ENCODE measurements around the gene TTC31. TPM values are rescaled to one million over a fixed set of nuclear protein-coding genes. Genes with fewer than 3 reads are reported as not detected.
"Not testable (repeated sequence)": the region's sequence is repeated elsewhere in the genome, so short reads cannot be mapped to it uniquely, and the experiment has no call there.

Gene TTC31
- polyA plus RNA-seq (ENCODE audit: insufficient read length in 4 of 4): 10 to 100 TPM; 24.1 to 43.7 (median 33.2) TPM

DNA sequence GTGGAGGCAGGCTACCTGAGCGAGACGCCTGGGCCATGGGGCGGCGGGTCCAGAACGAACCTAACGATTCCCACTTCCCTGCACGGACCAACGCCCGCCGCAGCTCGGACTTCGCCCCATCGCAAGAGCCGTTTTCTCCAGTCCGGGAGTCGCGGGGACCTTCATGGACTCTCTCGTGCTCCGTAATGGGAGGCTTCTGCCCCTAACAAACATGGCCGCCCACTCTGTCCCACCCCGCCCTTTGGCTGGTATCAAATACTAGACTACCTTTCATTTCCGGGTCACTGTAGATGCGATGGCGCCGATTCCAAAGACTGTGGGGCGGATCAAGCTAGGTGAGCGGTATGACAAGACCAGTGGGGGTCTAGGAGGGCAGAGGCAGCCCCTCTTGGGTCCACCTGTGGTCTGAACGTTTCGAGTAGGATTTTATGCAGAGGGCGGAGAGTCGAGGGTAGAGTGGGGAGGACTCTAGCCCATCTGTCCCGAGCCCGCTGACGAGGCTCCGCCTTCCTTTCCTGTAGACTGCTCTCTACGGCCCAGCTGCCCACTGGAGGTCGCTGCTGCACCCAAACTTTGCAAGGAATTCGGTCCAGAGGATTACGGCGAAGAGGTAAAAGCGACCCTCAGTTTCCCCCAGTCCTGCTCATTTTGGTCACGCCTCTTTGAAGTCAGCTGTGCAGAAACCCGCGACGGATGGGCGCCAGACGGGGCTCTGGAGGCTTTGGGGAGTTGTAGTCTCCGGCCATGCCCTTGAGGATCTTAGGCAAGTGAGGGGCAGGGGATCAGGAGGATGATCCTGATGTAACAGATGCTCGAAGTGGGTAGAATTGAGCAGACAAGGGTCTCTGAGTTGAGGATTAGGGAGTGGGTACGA is at the start of gene TTC31, which contains the start of gene CCDC142:
TTC31 (plus strand) TSS at position 281 of the 874 bp plus-strand sequence; CDS start at position 296, 15 bp downstream.
CCDC142 (minus strand) TSS at position 198 of the 874 bp plus-strand sequence; CDS start at position 37, 161 bp downstream.
- DNase-seq (ENCODE audit: low read depth in 4 of 4, low spot score in 2 of 4): peak; percentile 94 to 97 (median 96)

DNA sequence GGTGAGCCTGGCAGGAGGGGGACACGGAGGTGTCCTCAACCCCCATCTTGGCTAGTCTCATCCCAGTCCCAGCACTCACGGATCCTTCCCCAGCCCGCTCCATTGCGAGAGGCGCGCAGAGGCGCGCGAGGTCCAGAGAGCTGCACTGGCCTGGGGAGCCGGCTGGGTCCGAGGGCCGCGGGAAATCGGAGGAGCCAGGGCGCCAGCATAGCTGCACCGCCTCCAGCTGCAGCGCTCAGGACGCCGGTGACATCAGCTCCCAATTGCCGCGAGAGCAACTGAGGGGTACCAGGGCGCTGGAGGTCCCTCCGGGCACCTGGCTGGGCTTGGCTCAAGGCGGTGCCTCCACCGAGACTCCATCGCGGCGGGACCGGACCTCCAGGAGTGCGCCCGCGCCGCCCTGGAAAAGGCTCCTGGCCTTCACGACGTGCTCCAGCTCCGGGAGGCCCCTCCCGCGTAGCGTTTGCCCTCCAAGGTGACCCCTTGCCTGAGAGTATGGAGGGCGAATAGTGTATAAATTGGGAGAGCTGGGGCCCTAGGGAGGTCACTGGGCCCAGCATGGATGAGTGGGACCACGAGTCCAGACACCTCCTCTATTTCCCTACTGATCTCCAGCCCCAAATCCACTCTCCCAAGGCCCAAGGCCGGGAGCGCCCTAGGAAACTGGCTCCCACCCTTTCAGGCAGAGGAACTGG is 46.6 kb upstream of the TTC31 start:
- DNase-seq (ENCODE audit: low read depth in 4 of 4, low spot score in 2 of 4): no peak

- DNase-seq (ENCODE audit: low read depth in 4 of 4, low spot score in 2 of 4): no peak
Measured at GRCh38 chr2:74436848-74437695, 45.8 kb upstream of the TTC31 start.

- DNase-seq (ENCODE audit: low read depth in 4 of 4, low spot score in 2 of 4): no peak
Measured at GRCh38 chr2:74438248-74438647, 44.6 kb upstream of the TTC31 start.

GRCh38 chr2:74439373-74439772 is 43.5 kb upstream of the TTC31 start:
- no peak for DNase-seq (ENCODE audit: low read depth in 4 of 4, low spot score in 2 of 4)

DNA sequence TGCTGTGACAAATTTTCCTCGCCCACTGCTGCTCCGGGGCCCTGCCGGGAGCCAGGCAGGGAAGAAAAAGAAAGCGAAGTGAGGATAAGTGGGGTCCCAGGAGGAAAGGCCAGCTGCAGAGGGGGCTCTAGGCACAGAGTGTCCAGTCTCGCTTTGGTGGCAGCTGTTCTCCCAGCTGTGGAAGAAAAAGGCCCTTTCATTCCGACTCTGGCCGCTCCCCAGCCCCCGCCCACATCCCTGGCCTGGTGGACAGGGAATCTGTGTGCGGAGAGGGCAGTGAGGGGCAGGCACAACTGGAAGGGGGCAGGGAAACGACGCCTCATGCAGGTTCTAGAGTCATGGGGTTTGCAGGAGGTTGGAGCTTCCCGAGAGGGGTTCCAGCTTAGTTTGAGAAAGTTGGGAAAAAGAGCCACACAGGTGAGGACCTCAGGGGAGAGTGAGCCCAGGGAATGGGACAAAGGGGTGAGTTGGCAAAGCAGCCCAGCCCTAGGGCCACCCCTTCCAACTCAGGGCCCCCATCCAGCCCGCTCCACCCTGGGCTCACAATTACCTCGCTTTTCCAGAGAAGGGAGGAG is 43.0 kb upstream of the TTC31 start:
- DNase-seq (ENCODE audit: low read depth in 4 of 4, low spot score in 2 of 4): peak in 1 of 4 donors; percentile 42

DNA sequence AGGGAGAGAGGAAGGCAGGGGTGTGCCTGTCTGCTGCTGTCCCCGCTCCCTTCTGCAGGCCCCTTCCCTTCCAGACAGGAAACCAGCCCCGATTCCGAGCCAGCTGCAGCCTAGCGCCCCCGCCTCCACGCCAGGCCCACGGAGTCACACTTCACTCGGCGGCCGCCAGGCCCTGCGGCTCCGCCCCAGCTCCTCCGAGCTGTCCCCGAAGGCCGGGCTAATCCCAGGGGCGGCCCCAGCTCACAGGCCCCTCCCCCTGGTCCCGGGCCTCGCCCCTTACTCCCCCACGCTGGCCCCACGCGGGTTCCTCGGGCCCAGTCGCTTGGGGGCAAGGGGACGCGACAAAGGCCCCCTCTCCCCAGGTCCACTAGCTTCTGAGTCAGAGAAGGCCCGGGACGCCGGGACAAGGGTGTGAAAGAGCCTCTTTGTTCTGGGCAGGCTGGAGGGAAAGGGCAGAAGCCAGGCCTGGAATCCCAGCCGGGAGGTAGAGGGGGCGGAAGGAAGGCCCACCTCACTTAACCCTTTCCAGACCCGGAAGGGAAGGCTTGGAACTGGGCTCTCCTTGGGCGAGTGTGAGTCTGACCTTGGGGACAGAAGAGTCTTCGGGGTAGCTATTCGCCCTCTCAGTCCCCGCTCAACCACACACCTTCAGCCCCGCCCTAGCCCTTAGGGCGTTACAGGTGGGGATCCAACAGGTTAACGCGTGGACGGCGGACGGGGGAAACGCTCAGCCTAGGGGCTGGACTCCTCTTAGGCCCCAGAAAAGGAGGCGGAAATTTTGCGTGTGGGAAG is 42.3 kb upstream of the TTC31 start:
- DNase-seq (ENCODE audit: low read depth in 4 of 4, low spot score in 2 of 4): peak; percentile 84 to 88 (median 86)

DNA sequence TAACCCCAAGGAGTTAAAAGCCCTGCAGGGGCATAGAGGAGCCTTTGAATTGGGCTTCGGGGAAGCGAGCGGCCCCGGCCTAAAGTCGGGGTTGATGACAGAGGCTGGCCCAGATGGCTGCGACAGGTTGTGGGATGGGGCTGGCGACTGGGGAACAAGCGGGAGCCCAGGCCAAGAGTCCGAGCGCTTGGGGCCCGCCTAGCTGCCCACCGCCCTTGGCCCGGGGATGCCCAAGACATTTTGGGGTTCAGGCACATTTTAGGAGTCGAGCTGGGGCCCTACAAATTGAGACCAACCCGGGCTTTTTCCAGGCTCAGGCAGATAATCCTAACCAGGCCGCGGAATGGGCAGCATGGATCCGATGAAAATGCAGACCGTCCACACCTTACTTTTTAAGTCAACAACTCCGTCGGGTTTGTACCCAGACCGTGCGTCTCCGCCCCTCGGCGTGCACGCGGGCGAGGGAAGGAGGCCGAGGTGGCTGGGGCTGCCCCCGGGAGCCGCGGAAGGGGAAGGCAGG is 41.7 kb upstream of the TTC31 start:
- DNase-seq (ENCODE audit: low read depth in 4 of 4, low spot score in 2 of 4): no peak

GRCh38 chr2:74441690-74442482 is 41.0 kb upstream of the TTC31 start, which contains the start of gene RTKN:
Gene RTKN, minus strand, starts transcription at chr2:74441937. Its CDS starts 121 bp downstream, at chr2:74441816.
- no peak for DNase-seq (ENCODE audit: low read depth in 4 of 4, low spot score in 2 of 4)

DNA sequence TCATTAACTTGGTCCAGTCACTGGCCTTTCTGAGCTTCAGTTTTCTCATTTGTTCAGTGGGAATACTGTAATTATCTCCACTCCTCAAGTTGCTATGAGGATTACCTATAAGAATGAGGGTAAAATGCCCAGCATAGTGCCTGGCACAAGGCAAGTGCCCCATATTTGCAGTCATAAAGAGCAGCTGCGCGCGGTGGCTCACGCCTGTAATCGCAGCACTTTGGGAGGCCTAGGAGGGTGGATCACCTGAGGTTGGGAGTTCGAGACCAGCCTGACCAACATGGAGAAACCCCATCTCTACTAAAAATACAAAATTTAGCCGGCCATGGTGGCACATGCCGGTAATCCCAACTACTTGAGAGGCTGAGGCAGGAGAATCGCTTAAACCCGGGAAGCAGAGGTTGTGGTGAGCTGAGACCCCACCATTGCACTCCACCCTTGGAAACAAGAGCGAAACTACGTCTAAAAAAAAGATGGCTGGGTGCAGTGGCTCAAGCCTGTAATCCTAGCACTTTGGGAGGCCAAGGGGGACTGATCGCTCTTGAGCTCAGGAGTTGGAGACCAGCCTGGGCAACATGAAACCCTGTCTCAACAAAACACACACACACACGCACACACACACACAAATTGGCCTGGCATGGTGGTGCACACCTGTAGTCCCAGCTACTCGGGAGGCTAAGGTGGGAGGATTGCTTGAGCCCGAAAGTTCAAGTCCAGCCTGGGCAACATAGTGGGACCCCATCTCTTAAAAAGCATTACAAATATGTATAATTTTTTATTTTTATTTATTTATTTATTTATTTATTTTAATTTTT is 40.2 kb upstream of the TTC31 start:
- not testable (repeated sequence) for DNase-seq (ENCODE audit: low read depth in 4 of 4, low spot score in 2 of 4)

DNA sequence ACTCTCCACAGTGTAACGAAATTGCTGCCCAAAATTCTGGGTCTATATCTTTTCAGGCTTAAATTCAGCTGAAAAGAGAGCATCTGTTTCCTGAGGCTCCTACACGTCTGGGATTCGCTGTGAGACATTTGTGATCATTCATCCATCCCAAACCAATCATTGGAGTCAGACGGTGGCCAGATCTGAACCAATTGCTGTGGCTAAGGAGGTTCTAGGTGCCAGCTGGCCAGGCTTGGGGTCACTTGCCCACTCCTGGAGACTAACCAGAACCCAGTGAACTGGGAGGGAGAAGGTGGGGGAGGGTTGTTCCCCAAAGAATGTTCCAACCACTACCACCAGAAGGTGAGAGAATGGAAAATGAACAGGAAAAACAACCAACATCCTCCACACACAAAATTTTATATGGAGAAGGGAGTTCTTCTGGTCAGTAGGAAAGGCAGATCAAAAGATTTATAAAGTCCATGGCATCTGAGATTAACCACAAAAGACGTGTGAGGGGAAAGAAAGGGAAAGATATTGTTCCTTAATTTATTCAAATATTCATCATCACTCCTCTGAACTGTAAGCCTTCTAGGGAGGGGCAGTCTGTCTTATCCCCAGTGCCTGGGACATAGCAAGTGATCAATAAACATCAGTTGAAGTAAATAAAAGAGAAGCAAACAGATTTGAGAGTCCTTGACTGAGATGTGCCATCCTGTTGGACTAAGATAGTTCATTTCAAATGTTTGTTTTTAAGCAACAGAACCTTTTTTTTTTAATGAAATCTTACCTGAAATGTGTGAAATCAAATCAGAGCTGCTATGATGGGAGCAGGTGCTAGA is 38.2 kb upstream of the TTC31 start:
- no peak for DNase-seq (ENCODE audit: low read depth in 4 of 4, low spot score in 2 of 4)

GRCh38 chr2:74447230-74447999 is 35.5 kb upstream of the TTC31 start:
- DNase-seq (ENCODE audit: low read depth in 4 of 4, low spot score in 2 of 4): no peak

DNA sequence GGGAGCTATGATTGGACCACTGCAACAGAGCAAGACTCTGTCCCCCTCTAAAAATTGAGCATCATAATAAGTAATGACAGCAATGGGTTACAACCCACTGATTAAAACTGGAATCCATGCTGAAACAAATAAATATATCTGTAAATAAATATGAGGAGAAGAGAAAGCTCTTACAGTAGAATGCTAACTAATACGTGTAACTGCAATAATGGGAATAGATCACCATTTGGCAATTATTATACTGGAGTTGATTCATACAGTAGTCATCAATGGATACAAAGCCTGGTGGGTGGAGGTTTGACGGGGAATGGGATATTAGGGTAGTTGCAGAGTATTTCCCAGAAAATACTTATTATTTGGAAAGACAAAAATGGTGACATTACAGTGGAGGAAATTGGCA is 34.1 kb upstream of the TTC31 start:
- no peak for DNase-seq (ENCODE audit: low read depth in 4 of 4, low spot score in 2 of 4)

GRCh38 chr2:74450570-74451190 is 32.2 kb upstream of the TTC31 start:
- DNase-seq (ENCODE audit: low read depth in 4 of 4, low spot score in 2 of 4): no peak
